GM21526 (cell line): ENCODE data around the gene BAIAP2L1.
"Not testable (repeated sequence)": the region's sequence is repeated elsewhere in the genome, so short reads cannot be mapped to it uniquely, and the experiment has no call there.

Source experiments
- ATAC-seq: cut with Tn5 transposase; IDR thresholded peaks from one replicate; pipeline ENCODE4 v1.9.1; 2021; ENCODE audit warnings: moderate library complexity; ENCODE audit not compliant: unreplicated experiment, low FRiP score

Gene BAIAP2L1

GRCh38 chr7:98324782-98325181 lies 76.1 kb downstream of the BAIAP2L1 start:
- ATAC-seq = no peak

GRCh38 chr7:98323597-98324322 lies 77.1 kb downstream of the BAIAP2L1 start:
- no peak for ATAC-seq

DNA sequence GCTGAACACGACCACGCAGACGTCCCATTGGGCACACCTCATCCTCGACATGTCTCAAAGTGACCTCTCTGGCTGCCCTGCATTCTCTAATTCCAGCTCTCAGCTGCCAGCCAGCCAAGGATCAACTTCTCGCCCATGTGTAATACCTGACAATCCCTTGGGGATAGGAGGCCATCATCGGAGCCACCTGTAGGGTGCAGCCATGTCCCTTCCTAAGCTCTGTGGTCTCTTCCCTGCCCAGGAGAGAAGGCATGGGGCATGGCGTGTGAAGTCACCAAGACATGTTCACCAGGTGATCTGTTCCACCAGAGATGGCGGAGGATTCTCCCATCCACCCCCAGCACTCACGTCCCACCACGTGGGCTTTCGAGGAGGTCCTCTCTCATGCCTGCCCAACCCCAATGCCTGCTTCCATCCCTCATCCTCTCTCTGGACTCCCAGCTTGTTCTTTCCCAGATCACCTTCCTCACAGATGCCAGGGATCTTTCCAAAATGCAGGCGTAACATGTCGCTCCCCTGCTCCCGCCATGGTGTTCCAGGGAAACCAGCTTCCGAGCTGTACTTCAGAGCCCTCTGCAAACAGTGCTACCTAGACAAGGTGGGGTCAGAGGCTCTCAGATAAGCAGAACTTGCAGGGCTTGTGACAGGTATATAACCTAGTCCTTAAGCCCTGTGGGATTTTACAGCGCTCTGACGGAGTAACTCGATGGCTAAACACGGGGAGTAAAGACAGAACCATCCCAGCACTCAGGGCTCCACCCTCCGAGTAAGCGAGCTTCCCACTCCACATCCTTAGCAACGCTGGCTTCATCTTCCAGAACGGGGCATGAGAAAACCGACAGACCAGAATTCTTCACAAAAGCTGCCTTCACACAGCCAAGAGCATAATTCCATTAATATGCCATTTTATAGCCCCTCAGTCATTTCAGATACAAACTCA lies 78.3 kb downstream of the BAIAP2L1 start:
- no peak for ATAC-seq

DNA sequence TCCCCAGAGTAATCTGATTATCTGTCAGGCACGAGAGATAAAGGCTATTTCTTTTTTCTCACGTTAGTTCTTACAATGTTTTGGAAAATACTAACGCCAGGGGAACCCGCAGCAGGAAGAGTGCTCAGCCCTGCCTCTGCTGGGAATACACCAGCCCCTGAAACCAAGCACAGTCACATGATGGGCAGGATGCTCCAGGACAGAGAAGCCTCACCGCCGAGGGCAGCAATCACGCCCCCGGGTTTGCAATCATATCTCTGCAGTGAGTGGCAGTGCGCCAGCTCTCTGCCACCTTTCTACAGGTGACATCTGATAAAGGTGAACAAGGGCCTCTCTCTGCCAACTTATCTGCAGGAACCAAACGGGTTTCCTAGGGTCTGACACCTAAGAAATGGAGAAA lies 79.6 kb downstream of the BAIAP2L1 start:
- no peak for ATAC-seq

DNA sequence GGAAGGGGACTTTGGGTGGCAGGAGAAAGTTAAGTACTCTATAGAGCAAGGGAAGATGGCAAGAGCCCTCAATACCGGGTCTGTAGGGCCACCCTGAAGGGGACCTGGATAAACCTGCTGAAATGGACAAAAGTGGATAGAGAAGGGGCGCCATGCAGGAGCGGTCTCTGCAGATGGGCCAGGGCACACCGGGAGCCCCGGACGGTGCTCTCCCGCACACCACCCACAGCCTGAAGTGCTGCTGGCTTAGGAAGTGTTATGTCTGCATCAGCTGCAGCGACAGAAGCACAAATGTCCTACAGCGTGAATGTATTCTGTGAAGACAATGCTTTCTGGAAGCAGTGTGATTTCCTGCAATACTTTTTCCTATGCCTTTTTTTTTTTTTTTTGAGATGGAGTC lies 81.7 kb downstream of the BAIAP2L1 start:
- no peak for ATAC-seq

DNA sequence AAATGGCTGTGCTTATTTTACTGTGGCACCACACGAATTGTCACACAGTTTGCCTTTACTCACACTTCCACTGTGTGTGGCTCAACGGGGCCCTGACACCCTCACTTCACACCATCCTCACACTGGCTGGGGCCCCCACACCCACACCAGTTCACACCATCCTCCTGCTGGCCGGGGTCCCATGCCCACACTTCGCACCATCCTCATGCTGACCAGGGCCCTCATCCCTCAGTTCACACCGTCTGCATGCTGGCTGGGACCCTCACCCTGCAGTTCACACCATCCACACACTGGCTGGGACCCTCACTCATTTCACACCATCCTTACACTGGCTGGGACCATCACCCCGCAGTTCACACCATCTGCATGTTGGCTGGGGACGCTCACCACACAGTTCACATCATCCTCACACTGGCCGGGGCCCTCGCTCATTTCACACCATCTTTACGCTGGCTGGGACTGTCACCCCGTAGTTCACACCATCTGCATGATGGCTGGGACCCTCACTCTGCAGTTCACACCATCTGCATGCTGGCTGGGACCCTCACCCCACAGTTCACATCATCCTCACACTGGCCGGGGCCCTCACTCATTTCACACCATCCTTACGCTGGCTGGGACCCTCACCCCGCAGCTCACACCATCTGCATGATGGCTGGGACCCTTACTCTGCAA lies 83.4 kb downstream of the BAIAP2L1 start:
- ATAC-seq = no peak

DNA sequence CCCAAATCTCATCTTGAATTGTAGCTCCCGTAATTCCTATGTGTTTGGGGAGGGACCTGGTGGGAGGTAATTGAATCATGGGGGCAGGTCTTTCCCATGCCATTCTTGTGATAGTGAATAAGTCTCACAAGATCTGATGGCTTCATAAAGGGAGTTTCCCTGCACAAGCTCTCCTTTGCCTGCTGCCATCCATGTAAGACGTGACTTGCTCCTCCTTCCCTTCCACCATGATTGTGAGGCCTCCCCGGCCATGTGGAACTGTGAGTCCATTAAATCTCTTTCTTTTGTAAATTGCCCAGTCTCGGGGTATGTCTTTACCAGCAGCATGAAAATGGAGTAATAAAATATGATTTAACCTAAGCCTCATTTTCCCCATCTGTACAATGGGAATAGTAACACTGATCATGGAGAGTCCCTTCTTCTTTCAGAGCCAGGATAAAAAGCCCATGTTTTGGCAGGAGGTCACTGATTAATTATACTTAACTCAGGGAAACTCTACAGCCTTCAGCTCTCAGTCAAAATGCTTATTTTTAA lies 84.8 kb downstream of the BAIAP2L1 start:
- ATAC-seq = not testable (repeated sequence)

GRCh38 chr7:98315318-98315993 lies 85.4 kb downstream of the BAIAP2L1 start:
- peak; percentile 65 for ATAC-seq

DNA sequence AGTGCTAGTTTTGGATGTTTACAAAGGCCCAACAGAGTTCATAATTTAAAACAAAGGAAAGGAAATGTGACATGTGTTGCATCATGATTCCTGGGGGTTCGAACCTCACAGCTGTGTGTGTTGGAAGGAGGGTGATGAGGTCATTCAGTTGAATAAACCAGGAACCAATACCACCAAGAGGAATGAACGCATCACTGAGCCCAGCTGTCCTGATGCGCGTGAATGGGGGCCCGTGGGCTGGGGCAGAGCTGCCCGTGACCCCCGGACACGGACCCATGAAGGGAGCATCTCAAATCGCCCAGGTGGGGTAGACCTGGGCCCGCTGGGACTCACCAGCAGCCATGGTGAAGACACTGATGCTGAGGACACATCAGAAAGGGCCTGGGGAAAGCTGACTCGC lies 86.4 kb downstream of the BAIAP2L1 start:
- peak; percentile 55 for ATAC-seq

DNA sequence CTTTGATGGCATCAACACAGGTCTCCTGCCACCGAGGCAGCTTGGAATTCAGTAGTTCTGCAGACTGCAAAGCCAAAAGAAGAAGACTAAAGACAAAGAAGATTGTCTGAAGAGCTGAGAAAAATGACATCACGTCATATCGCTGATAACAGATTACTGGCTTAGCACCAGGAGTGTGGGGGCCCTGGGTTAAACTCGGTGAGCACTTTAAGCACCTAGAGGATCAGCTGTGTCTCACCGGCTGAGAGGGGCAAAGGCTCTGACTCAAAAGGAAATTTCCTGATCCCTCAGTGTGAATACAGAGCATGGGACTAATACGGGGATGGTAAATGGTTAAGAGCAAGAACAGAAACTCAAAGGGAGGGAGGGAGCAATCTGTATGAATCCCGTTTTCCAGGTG lies 88.7 kb downstream of the BAIAP2L1 start:
- no peak for ATAC-seq

GRCh38 chr7:98309566-98309965 lies 91.3 kb downstream of the BAIAP2L1 start:
- no peak for ATAC-seq

GRCh38 chr7:98307971-98308466 lies 92.9 kb downstream of the BAIAP2L1 start:
- ATAC-seq = no peak

GRCh38 chr7:98305951-98306535 lies 94.8 kb downstream of the BAIAP2L1 start:
- no peak for ATAC-seq

DNA sequence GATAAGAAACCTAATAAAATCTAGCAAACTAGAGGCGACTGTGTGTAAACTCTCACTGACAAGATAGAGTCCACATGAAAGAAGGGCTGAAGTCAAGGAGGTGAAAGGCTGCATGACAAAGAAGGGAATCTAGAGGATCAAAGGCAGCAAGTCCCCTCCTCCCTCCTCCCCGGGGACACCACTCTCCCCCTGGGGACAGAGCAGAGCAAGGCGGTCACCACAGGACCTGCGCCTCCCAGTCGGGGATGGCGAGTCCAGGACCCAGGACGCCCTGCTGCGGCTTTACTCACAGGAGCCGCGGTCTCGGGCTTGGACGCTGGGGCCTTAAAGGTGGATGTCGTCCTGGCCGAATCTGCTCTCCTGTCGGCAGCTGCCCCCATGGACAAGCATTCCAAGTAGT lies 97.0 kb downstream of the BAIAP2L1 start:
- ATAC-seq = no peak

GRCh38 chr7:98303176-98303865 lies 97.6 kb downstream of the BAIAP2L1 start:
- no peak for ATAC-seq

DNA sequence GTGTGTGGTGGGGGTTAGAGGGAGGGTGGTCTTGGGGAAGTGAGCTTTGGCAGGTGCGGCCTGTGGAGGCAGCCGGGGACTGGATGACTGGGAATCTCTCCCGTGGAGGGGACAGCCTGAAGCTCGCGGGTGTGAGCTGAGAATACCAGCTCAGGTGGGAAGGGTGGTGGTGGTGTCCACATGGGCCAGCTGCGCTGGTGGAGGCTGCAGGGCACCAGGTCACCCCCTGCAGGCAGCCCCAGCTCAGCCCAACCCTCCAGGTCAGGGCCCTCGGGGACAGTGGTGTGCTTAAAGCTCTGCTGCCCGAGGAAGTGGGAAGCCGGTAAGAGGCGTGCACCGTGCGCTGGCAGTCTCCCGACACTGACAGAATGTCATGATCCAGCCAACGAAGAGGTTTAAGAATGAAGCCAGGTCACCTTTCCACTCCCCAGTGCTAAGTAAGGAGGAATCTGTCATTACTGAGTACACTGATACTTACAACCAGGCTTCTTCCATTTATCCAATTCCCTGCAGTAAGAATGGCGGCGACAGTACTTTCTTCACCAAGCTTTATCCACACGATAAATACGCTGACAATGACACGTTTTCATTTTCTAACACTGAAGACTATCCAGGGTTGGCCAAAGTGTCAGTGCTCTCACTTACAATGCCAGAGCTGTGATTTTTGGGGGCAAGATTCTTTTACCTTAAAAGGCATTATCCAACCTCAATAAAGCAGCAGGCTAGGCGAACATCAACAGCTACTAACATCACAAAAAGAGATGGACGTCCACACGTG lies 99.0 kb downstream of the BAIAP2L1 start:
- ATAC-seq = no peak

DNA sequence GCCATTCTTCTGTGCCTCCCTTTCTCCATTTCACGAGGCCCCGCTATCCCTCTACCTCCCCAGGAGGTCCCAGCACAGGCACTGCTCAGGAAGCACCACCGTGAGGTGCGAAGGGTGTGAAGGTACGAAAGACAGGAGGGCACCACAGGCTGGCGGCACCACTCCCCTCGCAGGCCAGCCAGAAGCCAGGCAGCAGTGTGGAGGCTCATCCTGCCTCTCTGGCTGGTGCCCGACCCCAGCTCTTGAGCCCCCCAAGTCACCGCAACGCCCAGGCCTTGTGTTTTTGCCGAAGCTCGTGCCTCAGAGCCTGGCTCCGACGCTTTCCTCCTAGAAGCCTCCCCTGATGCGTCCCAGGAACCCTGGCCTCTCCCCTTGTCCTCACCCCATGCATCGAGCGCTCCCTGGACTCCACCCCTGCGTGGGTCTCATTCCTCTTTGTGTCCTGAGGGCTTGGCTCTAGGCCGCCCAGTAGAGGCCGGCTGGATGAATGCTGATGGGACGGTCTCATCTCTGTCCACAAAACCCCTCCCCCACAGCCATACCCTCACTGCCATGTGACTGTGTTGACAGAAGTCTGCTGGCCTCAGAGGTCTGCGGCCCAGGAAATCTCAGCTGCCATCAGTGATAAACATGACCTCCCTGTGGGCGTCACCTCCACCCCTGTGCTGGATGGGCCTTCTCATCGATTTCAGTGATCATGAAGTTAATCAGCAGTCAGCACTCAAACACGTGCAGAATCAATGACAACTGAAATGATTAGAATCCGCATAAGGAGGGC lies 100.1 kb downstream of the BAIAP2L1 start:
- ATAC-seq = no peak
